ENCODE results near the gene EOGT. TPM values are rescaled to one million over a fixed set of nuclear protein-coding genes. Genes with fewer than 3 reads are reported as not detected.

Gene EOGT
- total and polyA plus RNA-seq, 10 of the 15 experiments (the other 5 are each of a cell fraction or from before 2014, with no cell fraction given) = 3.5 to 16.5 (median 8.3) TPM

GRCh38 chr3:69013253-69014021, at the start of gene EOGT (continued):
- TF ChIP-seq ZBTB11 (CRISPR knock-in tag; IDR thresholded peaks at IDR 0.05) (no peak), KLF5 (IDR thresholded peaks at IDR 0.05; ENCODE audit: partially characterized antibody) (peak; percentile 24), SMC3 (IDR thresholded peaks at IDR 0.05; ENCODE audit: borderline replicate concordance, low read length) (peak; percentile 32; the same call in 1 of the 2 replicates), ZNF207 (IDR thresholded peaks at IDR 0.05; ENCODE audit: borderline replicate concordance) (no peak), ATF2 (IDR thresholded peaks at IDR 0.05; ENCODE audit: low read length) (no peak), KDM1A (IDR thresholded peaks at IDR 0.05; ENCODE audit: borderline replicate concordance) (no peak), DPF2 (IDR thresholded peaks at IDR 0.05) (peak; percentile 77), IRF3 (IDR thresholded peaks at IDR 0.05) (no peak), STAT3 (IDR thresholded peaks at IDR 0.05; ENCODE audit: low read depth, low read length) (no peak), RB1 (IDR thresholded peaks at IDR 0.05; ENCODE audit: borderline replicate concordance) (0 out of 2 replicates have a peak, but pooled peaks have one; percentile 54), E2F4 (IDR thresholded peaks at IDR 0.05; ENCODE audit: low read depth, low read length) (no peak), SMARCA5 (IDR thresholded peaks at IDR 0.05) (peak; percentile 95), SREBF1 (IDR thresholded peaks at IDR 0.05; ENCODE audit: low read length) (no peak), SMAD1 (IDR thresholded peaks at IDR 0.05; ENCODE audit: low read depth, partially characterized antibody) (no peak), MYC (IDR thresholded peaks at IDR 0.05; ENCODE audit: insufficient read depth, insufficient read length, insufficient replicate concordance, low read length, severe bottlenecking) (peak; percentile 83), RELB (IDR thresholded peaks at IDR 0.05; ENCODE audit: low read depth) (no peak), EP300 (IDR thresholded peaks at IDR 0.05; ENCODE audit: borderline replicate concordance in 1 of 2, control insufficient read depth in 1 of 2, low read depth in 2 of 2, low read length in 2 of 2) (no peak), CBX5 (IDR thresholded peaks at IDR 0.05; ENCODE audit: low read depth) (no peak), HDGF (IDR thresholded peaks at IDR 0.05) (no peak)

Data from GM12878 (cell line).